Measurements from ENCODE around the gene SOWAHD.
A peak's percentile ranks its signal among the peaks of the same experiment; 100 is the strongest.
"Not testable (repeated sequence)": the region's sequence is repeated elsewhere in the genome, so short reads cannot be mapped to it uniquely, and the experiment has no call there.

The SOWAHD gene

DNA sequence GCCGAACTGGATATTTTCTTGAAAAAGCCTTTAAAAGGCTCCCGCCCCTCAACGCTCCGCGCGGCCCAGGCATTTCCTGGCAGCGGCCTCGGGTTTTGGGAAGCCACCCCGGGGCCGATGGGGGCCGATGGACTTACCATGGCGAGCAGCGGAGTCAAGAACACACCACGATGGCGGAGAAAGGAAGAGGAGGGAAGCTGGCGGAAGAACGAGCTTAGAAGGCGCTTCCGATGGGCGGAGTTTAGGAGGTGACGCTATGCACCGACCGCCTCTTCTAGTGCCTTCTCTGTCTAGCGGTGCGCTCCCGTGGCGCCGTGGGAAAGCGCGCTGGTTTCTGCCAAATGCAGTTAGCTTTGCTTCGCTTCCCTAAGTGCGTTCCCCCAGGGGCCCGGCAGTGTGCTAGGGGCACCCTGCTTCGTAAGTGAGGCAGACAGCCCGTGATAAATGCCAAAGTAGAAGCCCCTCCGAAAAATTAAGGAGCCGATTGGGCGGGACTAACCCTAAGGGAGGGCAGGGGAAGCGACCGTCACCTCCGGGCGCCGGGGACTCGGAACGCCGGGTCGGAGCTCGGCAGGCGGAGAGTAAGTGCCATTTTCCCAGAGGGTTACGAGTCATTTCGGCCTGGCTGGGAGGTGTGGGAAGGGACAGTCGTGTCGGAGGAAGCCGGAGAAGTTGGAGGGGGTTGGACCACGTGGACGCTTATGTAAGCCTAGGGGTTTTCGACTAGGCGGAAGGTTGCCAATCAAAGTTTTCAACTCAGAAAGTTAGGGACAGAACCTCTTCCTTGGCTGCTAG is 33.2 kb downstream of the SOWAHD start, which contains the start of gene RPL39:
Gene RPL39, minus strand, starts transcription at position 194 of the 795 bp plus-strand sequence. Its CDS starts 54 bp downstream, at position 140.
- H3K9ac ChIP-seq (ENCODE audit: low read length), result peak within 1 kb of the TSS; percentile 93
- H3K27me3 ChIP-seq (ENCODE audit: control insufficient read depth, insufficient read depth, low read length), result no peaks in the 10 kb centered on the region
- peak within 1 kb of the TSS; percentile 82 for H3K4me3 ChIP-seq (ENCODE audit: low read length)
- H3K9me3 ChIP-seq (ENCODE audit: control insufficient read depth, low read length), result no peaks in the 10 kb centered on the region
- peaks cover 8% of the 10 kb centered on the region for H3K4me1 ChIP-seq (ENCODE audit: control insufficient read depth, insufficient read depth, low read length)
- no peaks in the 10 kb centered on the region for H3K36me3 ChIP-seq (ENCODE audit: control insufficient read depth, insufficient read depth, low read length)

- H3K36me3 ChIP-seq (ENCODE audit: control insufficient read depth, insufficient read depth, low read length), result no peaks in the 10 kb centered on the region
- H3K4me3 ChIP-seq (ENCODE audit: low read length), result no peak overlapping the region
- H3K4me1 ChIP-seq (ENCODE audit: control insufficient read depth, insufficient read depth, low read length), result no peaks in the 10 kb centered on the region
- no peaks in the 10 kb centered on the region for H3K27me3 ChIP-seq (ENCODE audit: control insufficient read depth, insufficient read depth, low read length)
- no peaks in the 10 kb centered on the region for H3K9me3 ChIP-seq (ENCODE audit: control insufficient read depth, low read length)
- H3K9ac ChIP-seq (ENCODE audit: low read length), result no peak overlapping the region
Observed at GRCh38 chrX:119801253-119802221, 43.1 kb downstream of the SOWAHD start.

DNA sequence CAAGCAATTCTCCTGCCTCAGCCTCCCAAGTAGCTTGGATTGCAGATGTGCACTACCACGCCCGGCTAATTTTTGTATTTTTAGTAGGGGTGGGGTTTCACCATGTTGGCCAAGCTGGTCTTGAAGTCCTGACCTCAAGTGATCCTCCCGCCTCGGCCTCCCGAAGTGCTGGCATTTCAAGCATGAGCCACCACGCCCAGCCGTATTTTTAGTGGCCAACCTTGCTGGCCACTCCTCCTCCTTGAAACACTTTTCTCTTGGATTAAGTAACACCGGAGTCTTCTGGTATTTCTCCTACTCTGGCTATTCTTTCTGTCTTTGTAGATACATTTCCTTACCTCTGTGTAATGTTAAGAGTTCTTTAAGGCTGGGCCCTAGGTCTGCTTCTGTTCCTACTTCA is 44.2 kb downstream of the SOWAHD start:
- Histone ChIP-seq H3K4me3 (ENCODE audit: low read length) (no peak overlapping the region), H3K4me1 (ENCODE audit: control insufficient read depth, insufficient read depth, low read length) (no peaks in the 10 kb centered on the region), H3K27me3 (ENCODE audit: control insufficient read depth, insufficient read depth, low read length) (no peaks in the 10 kb centered on the region), H3K36me3 (ENCODE audit: control insufficient read depth, insufficient read depth, low read length) (no peaks in the 10 kb centered on the region), H3K9me3 (ENCODE audit: control insufficient read depth, low read length) (no peaks in the 10 kb centered on the region), H3K9ac (ENCODE audit: low read length) (no peak overlapping the region)

GRCh38 chrX:119808461-119808860 is 50.1 kb downstream of the SOWAHD start:
- H3K36me3 ChIP-seq (ENCODE audit: control insufficient read depth, insufficient read depth, low read length); H3K9me3 ChIP-seq (ENCODE audit: control insufficient read depth, low read length); H3K4me3 ChIP-seq (ENCODE audit: low read length); H3K9ac ChIP-seq (ENCODE audit: low read length); H3K27me3 ChIP-seq (ENCODE audit: control insufficient read depth, insufficient read depth, low read length); H3K4me1 ChIP-seq (ENCODE audit: control insufficient read depth, insufficient read depth, low read length): not testable (repeated sequence)

DNA sequence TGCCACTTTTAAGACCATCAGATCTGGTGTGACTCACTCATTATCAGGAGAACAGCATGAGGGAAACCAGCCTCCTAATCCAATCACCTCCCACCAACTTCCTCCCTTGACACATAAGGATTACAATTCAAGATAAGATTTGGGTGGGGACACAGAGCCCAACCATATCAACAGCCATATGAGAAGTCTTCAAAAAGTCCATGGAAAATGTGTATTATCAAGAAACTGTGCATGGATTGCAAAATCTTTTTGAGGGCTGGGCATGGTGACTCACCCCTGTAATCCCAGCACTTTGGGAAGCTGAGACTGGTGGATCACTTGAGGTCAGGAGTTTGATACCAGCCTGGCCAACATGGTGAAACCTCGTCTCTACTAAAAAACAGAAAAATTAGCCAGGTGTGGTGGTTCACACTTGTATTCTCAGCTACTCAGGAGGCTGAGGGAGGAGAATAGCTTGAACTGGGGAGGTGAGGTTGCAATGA is 50.8 kb downstream of the SOWAHD start:
- H3K27me3 ChIP-seq (ENCODE audit: control insufficient read depth, insufficient read depth, low read length), result no peaks in the 10 kb centered on the region
- H3K36me3 ChIP-seq (ENCODE audit: control insufficient read depth, insufficient read depth, low read length), result no peaks in the 10 kb centered on the region
- no peaks in the 10 kb centered on the region for H3K9me3 ChIP-seq (ENCODE audit: control insufficient read depth, low read length)
- no peak overlapping the region for H3K9ac ChIP-seq (ENCODE audit: low read length)
- H3K4me1 ChIP-seq (ENCODE audit: control insufficient read depth, insufficient read depth, low read length), result no peaks in the 10 kb centered on the region
- no peak overlapping the region for H3K4me3 ChIP-seq (ENCODE audit: low read length)
